ENCODE measurements around the gene TRPM8. TPM values are rescaled to one million over a fixed set of nuclear protein-coding genes. Genes with fewer than 3 reads are reported as not detected.

TRPM8 gene
- polyA plus RNA-seq, 2 of the 4 experiments (the other 2 are of a cell fraction), result 0.25 to 0.97 TPM

DNA sequence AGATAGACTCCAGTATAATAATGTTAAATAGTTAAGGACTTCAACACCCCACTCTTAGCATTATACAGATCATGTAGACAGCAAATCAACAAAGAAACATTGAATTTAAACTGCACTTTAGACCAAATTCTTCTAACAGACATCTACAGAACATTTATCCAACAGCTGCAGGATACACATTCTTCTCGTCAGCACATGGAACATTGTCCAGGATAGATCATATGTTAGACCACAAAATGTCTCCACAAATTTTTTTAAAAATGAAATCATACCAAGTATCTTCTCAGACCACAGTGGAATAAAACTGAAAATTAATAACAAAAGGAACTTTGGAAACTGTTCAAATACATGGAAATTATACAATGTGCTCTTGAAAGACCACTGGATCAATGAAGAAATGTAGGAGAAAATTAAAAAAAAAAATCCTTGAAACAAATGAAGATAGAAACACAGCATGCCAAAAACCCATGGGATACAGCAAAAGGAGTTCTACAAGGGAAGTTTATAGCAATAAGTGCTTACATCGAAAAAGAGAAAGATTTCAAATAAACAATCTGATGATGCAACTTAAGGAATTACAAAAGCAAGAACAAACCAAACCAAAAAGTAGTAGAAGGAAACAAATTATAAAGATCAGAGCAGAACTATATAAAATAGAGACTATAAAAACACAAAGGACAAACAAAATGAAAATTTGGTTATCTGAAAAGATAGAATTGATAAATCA lies 121.1 kb downstream of the TRPM8 start:
- DNase-seq (ENCODE audit: low read depth in 1 of 2, low spot score in 1 of 2) (no peak), FAIRE-seq (no peak), ATAC-seq (no peak)
- 62% methylated on average over 2 of the region's 2 CpGs for WGBS (ENCODE audit: missing lambda C conversion rate)
- CTCF ChIA-PET, result no interaction called here
- POLR2A ChIA-PET, result no interaction called here
- Histone ChIP-seq H3K9me3 (peaks cover 18% of the 10 kb centered on the region; the same call in 2 of the 3 replicates), H3K27ac (no peak overlapping the region), H3K4me2 (no peak overlapping the region), H3K4me3 (no peak overlapping the region), H3K4me1 (no peaks in the 10 kb centered on the region)
- TF ChIP-seq HOXB5 (CRISPR knock-in tag; IDR thresholded peaks at IDR 0.05) (no peak), ELK1 (IDR thresholded peaks at IDR 0.05; ENCODE audit: low read depth, low read length) (no peak), NPAS2 (CRISPR knock-in tag; IDR thresholded peaks at IDR 0.05; ENCODE audit: borderline replicate concordance) (no peak), PHF8 (IDR thresholded peaks at IDR 0.05; ENCODE audit: borderline replicate concordance, low read depth) (no peak), RAD21 (conservative IDR thresholded peaks at IDR 0.05 in 1 of 2, IDR thresholded peaks at IDR 0.05 in 1 of 2) (no peak), JUNB (IDR thresholded peaks at IDR 0.05) (no peak), POLR2A (IDR thresholded peaks at IDR 0.05; ENCODE audit: low read length) (no peak), KDM5A (IDR thresholded peaks at IDR 0.05) (no peak), EHF (CRISPR knock-in tag; IDR thresholded peaks at IDR 0.05) (no peak), RARB (CRISPR knock-in tag; IDR thresholded peaks at IDR 0.05) (no peak), CHD4 (IDR thresholded peaks at IDR 0.05; ENCODE audit: borderline replicate concordance) (no peak), FOSB (CRISPR knock-in tag; IDR thresholded peaks at IDR 0.05) (no peak)
- TF ChIP-seq, protein P1, sequence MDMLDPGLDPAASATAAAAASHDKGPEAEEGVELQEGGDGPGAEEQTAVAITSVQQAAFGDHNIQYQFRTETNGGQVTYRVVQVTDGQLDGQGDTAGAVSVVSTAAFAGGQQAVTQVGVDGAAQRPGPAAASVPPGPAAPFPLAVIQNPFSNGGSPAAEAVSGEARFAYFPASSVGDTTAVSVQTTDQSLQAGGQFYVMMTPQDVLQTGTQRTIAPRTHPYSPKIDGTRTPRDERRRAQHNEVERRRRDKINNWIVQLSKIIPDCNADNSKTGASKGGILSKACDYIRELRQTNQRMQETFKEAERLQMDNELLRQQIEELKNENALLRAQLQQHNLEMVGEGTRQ (IDR thresholded peaks at IDR 0.05), result no peak
- TF ChIP-seq, protein P2, sequence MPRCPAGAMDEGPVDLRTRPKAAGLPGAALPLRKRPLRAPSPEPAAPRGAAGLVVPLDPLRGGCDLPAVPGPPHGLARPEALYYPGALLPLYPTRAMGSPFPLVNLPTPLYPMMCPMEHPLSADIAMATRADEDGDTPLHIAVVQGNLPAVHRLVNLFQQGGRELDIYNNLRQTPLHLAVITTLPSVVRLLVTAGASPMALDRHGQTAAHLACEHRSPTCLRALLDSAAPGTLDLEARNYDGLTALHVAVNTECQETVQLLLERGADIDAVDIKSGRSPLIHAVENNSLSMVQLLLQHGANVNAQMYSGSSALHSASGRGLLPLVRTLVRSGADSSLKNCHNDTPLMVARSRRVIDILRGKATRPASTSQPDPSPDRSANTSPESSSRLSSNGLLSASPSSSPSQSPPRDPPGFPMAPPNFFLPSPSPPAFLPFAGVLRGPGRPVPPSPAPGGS (IDR thresholded peaks at IDR 0.05), result no peak

DNA sequence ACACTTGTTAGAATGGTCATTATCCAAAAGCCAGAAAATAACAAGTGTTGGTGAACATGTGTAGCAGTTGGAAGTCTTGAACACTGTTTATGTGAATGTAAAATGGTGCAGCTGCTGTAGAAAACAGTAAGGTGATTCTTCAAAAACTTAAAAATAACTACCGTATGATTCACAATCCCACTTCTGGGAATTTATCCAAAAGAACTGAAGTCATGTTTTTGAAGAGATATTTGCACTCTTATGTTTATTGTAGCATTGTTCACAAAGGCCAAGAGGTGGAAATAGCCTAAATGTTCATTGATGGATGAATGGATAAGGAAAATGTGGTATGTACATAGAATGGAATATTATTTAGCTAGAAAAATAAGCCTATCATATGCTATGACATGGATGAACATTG lies 127.0 kb downstream of the TRPM8 start:
- WGBS (ENCODE audit: missing lambda C conversion rate), result 6% methylated on average over 1 of the region's 1 CpG
- H3K4me1 ChIP-seq, result peaks cover 11% of the 10 kb centered on the region
- CTCF ChIA-PET, result no interaction called here
- peak overlapping the region; percentile 19; the same call in 1 of the 3 replicates for H3K4me2 ChIP-seq
- POLR2A ChIA-PET, result interaction anchor here (0.6 to 1.0 kb wide), 2 partner anchors 10 to 48 kb away, joined by 3 to 4 read pairs; no protein-coding TSS in a partner anchor
- ATAC-seq (peak; percentile 72 to 76), FAIRE-seq (peak; percentile 92), DNase-seq (ENCODE audit: low read depth in 1 of 2, low spot score in 1 of 2) (peak in 1 of 2 experiments; percentile 66)
- TF ChIP-seq SMC3 (IDR thresholded peaks at IDR 0.05) (0 out of 3 replicates have a peak, but pooled peaks have one; percentile 14), JUN (IDR thresholded peaks at IDR 0.05) (no peak), GATA3 (IDR thresholded peaks at IDR 0.05; ENCODE audit: borderline replicate concordance) (peak; percentile 89), FOSL2 (IDR thresholded peaks at IDR 0.05) (peak; percentile 70), FOSL2 (CRISPR knock-in tag; IDR thresholded peaks at IDR 0.05) (peak; percentile 60), JUNB (IDR thresholded peaks at IDR 0.05) (peak; percentile 78), POLR2A (IDR thresholded peaks at IDR 0.05; ENCODE audit: low read length) (no peak)
- H3K4me3 ChIP-seq, result no peak overlapping the region
- peaks cover 6% of the 10 kb centered on the region; the same call in 1 of the 3 replicates for H3K9me3 ChIP-seq
- H3K27ac ChIP-seq, result no peak overlapping the region

DNA sequence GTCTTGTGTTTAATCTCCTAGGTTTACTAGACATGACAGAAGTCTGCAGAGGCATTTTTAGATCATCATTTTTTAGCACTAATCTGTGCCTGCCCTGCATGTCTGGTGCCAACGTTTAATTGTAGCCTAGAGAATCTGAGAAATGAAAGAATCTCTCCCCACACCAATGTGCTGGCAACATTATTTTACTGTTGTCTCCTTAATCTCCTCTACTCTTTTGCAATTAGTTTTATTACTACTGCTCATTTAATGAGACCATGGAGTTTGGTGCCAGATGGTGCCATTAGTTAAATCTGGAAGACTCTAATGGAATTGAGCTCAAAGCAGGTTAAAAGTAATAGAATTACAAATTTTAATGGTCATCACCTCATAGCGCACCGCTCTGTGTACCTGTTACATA lies 129.3 kb downstream of the TRPM8 start:
- WGBS (ENCODE audit: missing lambda C conversion rate), result 72% methylated on average over 3 of the region's 3 CpGs
- Histone ChIP-seq H3K4me3 (no peak overlapping the region), H3K9me3 (peaks cover 6% of the 10 kb centered on the region; the same call in 1 of the 3 replicates), H3K4me1 (peaks cover 11% of the 10 kb centered on the region), H3K4me2 (no peak overlapping the region), H3K27ac (no peak overlapping the region)
- no peak for TF ChIP-seq NR3C1 (IDR thresholded peaks at IDR 0.05)
- no peak for TF ChIP-seq CBX2 (IDR thresholded peaks at IDR 0.05; ENCODE audit: borderline replicate concordance, low read depth)
- no peak for TF ChIP-seq SMC3 (IDR thresholded peaks at IDR 0.05)
- TF ChIP-seq EHMT2 (IDR thresholded peaks at IDR 0.05; ENCODE audit: low read depth), result no peak
- no peak for TF ChIP-seq HOXB5 (CRISPR knock-in tag; IDR thresholded peaks at IDR 0.05)
- TF ChIP-seq ESRRA (IDR thresholded peaks at IDR 0.05; ENCODE audit: borderline replicate concordance, low read length), result no peak
- TF ChIP-seq GATA3 (IDR thresholded peaks at IDR 0.05; ENCODE audit: borderline replicate concordance), result no peak
- ChIA-PET CTCF (interaction anchor here (1.4 kb wide), 1 partner anchor 189 kb away, joined by 3 read pairs; no protein-coding TSS in a partner anchor), POLR2A (no interaction called here)
- DNase-seq (ENCODE audit: low read depth in 1 of 2, low spot score in 1 of 2) (no peak), FAIRE-seq (no peak), ATAC-seq (no peak)
